H9 (cell line): Measurements from ENCODE around the gene SYT9. TPM values are rescaled to one million over a fixed set of nuclear protein-coding genes. Genes with fewer than 3 reads are reported as not detected.

Experiments
- DNase-seq: peaks from one replicate; pipeline ENCODE4 v3.0.0-alpha.2; 2017
- H2AFZ ChIP-seq: one replicate; pipeline ENCODE4 v1.6.1; 2013; ENCODE audit warnings: mild to moderate bottlenecking, low read length, control low read depth, moderate library complexity
- H2AK5ac ChIP-seq: 2 replicates; pipeline ENCODE4 v1.6.1; 2013; ENCODE audit warnings: low read length, control low read depth, mixed read lengths; ENCODE audit not compliant: insufficient read length
- H2BK120ac ChIP-seq: one replicate; pipeline ENCODE4 v1.6.1; 2013; ENCODE audit warnings: low read depth, mild to moderate bottlenecking, low read length, control low read depth, inconsistent platforms; ENCODE audit not compliant: poor library complexity, severe bottlenecking
- H2BK12ac ChIP-seq: 2 replicates; pipeline ENCODE4 v1.6.1; 2013; ENCODE audit warnings: low read length, control low read depth, mixed read lengths, low read depth; ENCODE audit not compliant: insufficient read length
- H2BK15ac ChIP-seq: 2 replicates; pipeline ENCODE4 v1.6.1; 2013; ENCODE audit warnings: low read depth, low read length, control low read depth
- H2BK20ac ChIP-seq: one replicate; pipeline ENCODE4 v1.6.1; 2013; ENCODE audit warnings: low read depth, mild to moderate bottlenecking, low read length, control low read depth, inconsistent platforms; ENCODE audit not compliant: poor library complexity, severe bottlenecking
- H2BK5ac ChIP-seq: 2 replicates; pipeline ENCODE4 v1.6.1; 2013; ENCODE audit warnings: low read length, control low read depth, mixed read lengths; ENCODE audit not compliant: insufficient read length
- H3K14ac ChIP-seq: 2 replicates; pipeline ENCODE4 v1.6.1; 2013; ENCODE audit warnings: low read length, control low read depth; ENCODE audit not compliant: insufficient read depth
- H3K18ac ChIP-seq: 2 replicates; pipeline ENCODE4 v1.6.1; 2013; ENCODE audit warnings: low read depth, mild to moderate bottlenecking, mixed read lengths, low read length, control low read depth; ENCODE audit not compliant: insufficient read length
- H3K23ac ChIP-seq: 2 replicates; pipeline ENCODE4 v1.6.1; 2013; ENCODE audit warnings: low read length, control low read depth, mixed read lengths, low read depth; ENCODE audit not compliant: insufficient read length
- H3K23me2 ChIP-seq: 2 replicates; pipeline ENCODE4 v1.6.1; 2013; ENCODE audit warnings: low read depth, mild to moderate bottlenecking, mixed read lengths, low read length, control low read depth; ENCODE audit not compliant: insufficient read length, poor library complexity, severe bottlenecking
- H3K27ac ChIP-seq: 2 replicates; pipeline ENCODE4 v1.5.1; 2013; ENCODE audit warnings: low read length, control low read depth, mixed read lengths, low read depth; ENCODE audit not compliant: insufficient read length
- H3K27me3 ChIP-seq: 2 replicates; pipeline ENCODE4 v1.6.1; 2013; ENCODE audit warnings: low read length, control low read depth, inconsistent platforms; ENCODE audit not compliant: insufficient read depth
- H3K4ac ChIP-seq: 2 replicates; pipeline ENCODE4 v1.6.1; 2013; ENCODE audit warnings: low read depth, mild to moderate bottlenecking, control low read depth, inconsistent platforms, low read length, moderate library complexity
- H3K4me1 ChIP-seq: 2 replicates; pipeline ENCODE4 v1.6.1; 2013; ENCODE audit warnings: low read length, control low read depth, inconsistent platforms; ENCODE audit not compliant: insufficient read depth
- H3K4me2 ChIP-seq: 2 replicates; pipeline ENCODE4 v1.6.1; 2013; ENCODE audit warnings: low read length, control low read depth, mixed read lengths; ENCODE audit not compliant: insufficient read length, insufficient read depth
- H3K56ac ChIP-seq: 2 replicates; pipeline ENCODE4 v1.6.1; 2013; ENCODE audit warnings: low read depth, mild to moderate bottlenecking, mixed read lengths, low read length, control low read depth; ENCODE audit not compliant: insufficient read length
- H3K79me1 ChIP-seq: 2 replicates; pipeline ENCODE4 v1.6.1; 2013; ENCODE audit warnings: low read depth, mild to moderate bottlenecking, moderate library complexity, low read length, control low read depth, inconsistent platforms; ENCODE audit not compliant: insufficient read depth, poor library complexity, severe bottlenecking
- H3K79me2 ChIP-seq: 2 replicates; pipeline ENCODE4 v1.6.1; 2013; ENCODE audit warnings: low read length, control low read depth, inconsistent platforms; ENCODE audit not compliant: insufficient read depth
- H3K9ac ChIP-seq: 2 replicates; pipeline ENCODE4 v1.6.1; 2013; ENCODE audit warnings: low read length, control low read depth, mixed read lengths; ENCODE audit not compliant: insufficient read length; ENCODE audit errors: extremely low read depth
- H3K9me3 ChIP-seq: one replicate; pipeline ENCODE4 v1.6.1; 2013; ENCODE audit warnings: low read depth, low read length, inconsistent platforms; ENCODE audit not compliant: control insufficient read depth
- H3T11ph ChIP-seq: one replicate; pipeline ENCODE4 v1.6.1; 2013; ENCODE audit warnings: mild to moderate bottlenecking, low read length, control low read depth, inconsistent platforms
- H4K20me1 ChIP-seq: one replicate; pipeline ENCODE4 v1.6.1; 2013; ENCODE audit not compliant: control insufficient read depth, insufficient read length, insufficient read depth
- H4K5ac ChIP-seq: 2 replicates; pipeline ENCODE4 v1.6.1; 2013; ENCODE audit warnings: low read depth, mild to moderate bottlenecking, mixed read lengths, low read length, control low read depth; ENCODE audit not compliant: insufficient read length
- H4K8ac ChIP-seq: replicated peaks from 2 replicates; pipeline ENCODE4 v1.6.1; 2013; ENCODE audit warnings: low read length, control low read depth, mixed read lengths, low read depth; ENCODE audit not compliant: insufficient read length
- H4K91ac ChIP-seq: 2 replicates; pipeline ENCODE4 v1.6.1; 2013; ENCODE audit warnings: low read depth, mild to moderate bottlenecking, moderate library complexity, mixed read lengths, low read length, control low read depth; ENCODE audit not compliant: insufficient read length
- H3K27ac Mint-ChIP-seq, 3 experiments: 2 replicates in 2 of 3; 3 replicates in 1 of 3; pipeline ENCODE4 v1.8.0; 2020 to 2021; ENCODE audit warnings: mixed read lengths in 3 of 3, mild to moderate bottlenecking in 1 of 3, moderate library complexity in 1 of 3
- H3K27me3 Mint-ChIP-seq: 2 replicates; pipeline ENCODE4 v1.8.0; 2021; ENCODE audit warnings: low read depth, mild to moderate bottlenecking, moderate library complexity, mixed read lengths
- H3K36me3 Mint-ChIP-seq, 3 experiments: 2 replicates in 2 of 3; 3 replicates in 1 of 3; pipeline ENCODE4 v1.8.0; 2020 to 2021; ENCODE audit warnings: low read depth in 3 of 3, mixed read lengths in 3 of 3; ENCODE audit not compliant: insufficient read depth in 1 of 3
- H3K4me1 Mint-ChIP-seq, 2 experiments: 2 replicates each; pipeline ENCODE4 v1.8.0; 2020; ENCODE audit warnings: mixed read lengths in 2 of 2
- H3K4me3 Mint-ChIP-seq, 2 experiments: 2 replicates in 1 of 2; 3 replicates in 1 of 2; pipeline ENCODE4 v1.8.0; 2020 to 2021; ENCODE audit warnings: mild to moderate bottlenecking in 2 of 2, mixed read lengths in 2 of 2, moderate library complexity in 1 of 2
- H3K9me3 Mint-ChIP-seq, 2 experiments: 2 replicates in 1 of 2; 3 replicates in 1 of 2; pipeline ENCODE4 v1.8.0; 2020; ENCODE audit warnings: mild to moderate bottlenecking in 2 of 2, mixed read lengths in 2 of 2, moderate library complexity in 1 of 2
- WGBS: extraction: QIAGEN DNeasy Blood & Tissue Kit; methylation state at CpG from one replicate; pipeline ENCODE4 v1.1.7; 2013; ENCODE audit warnings: missing lambda C conversion rate, low lambda C conversion rate, mixed read lengths; ENCODE audit not compliant: insufficient read length; ENCODE audit errors: extremely low coverage; 5-methylcytosine and 5-hydroxymethylcytosine counted together
- total RNA-seq: library from RNA; stranded (reverse); gene quantifications from 2 replicates; pipeline ENCODE4 v1.2.1, GENCODE V29; 2021
- TF ChIP-seq, protein P1 (sequence below): fragments of 200-600 bp; sonication (generic); conservative IDR thresholded peaks from 3 replicates; pipeline ENCODE4 v1.8.0; 2021; ENCODE audit warnings: antibody characterized with exemption, mild to moderate bottlenecking

Gene SYT9
- total RNA-seq, 1 experiment from 2014 or later = 0.63 TPM

DNA sequence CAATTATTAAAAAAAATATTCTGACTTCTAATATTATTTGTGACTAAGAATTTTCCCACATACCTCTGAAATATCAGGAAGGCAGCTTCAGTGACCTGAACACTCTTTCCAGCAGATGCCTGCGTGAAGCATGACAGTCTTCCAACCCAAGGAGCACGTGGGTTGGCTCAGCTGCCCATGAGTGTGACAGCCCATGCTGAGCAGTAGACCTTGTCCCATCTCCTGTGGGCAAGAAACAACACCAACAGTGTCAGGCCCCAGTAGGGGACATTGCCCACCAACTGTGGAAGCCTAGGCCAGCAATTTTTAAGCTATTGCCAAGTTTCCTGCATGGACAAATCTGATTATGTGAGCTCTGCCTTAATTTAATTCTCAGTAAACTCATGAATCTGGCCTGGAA, 167.2 kb downstream of the SYT9 start:
- no peaks in the 10 kb centered on the region for H3K9me3 ChIP-seq
- no peak overlapping the region for H2BK20ac ChIP-seq
- Mint-ChIP-seq H3K27me3 (no peaks in the 10 kb centered on the region; the same call in 1 of the 2 replicates), H3K9me3 (no peaks in the 10 kb centered on the region), H3K4me3 (no peak overlapping the region), H3K4me1 (peaks cover 29 to 34% of the 10 kb centered on the region in 2 experiments), H3K36me3 (no peaks in the 10 kb centered on the region; a peak in 1 of 7 replicates), H3K27ac (no peak overlapping the region)
- no peak overlapping the region for H3K23ac ChIP-seq
- no peak overlapping the region for H2AFZ ChIP-seq
- no peaks in the 10 kb centered on the region; the same call in 1 of the 2 replicates for H3K27me3 ChIP-seq
- TF ChIP-seq, protein P1, sequence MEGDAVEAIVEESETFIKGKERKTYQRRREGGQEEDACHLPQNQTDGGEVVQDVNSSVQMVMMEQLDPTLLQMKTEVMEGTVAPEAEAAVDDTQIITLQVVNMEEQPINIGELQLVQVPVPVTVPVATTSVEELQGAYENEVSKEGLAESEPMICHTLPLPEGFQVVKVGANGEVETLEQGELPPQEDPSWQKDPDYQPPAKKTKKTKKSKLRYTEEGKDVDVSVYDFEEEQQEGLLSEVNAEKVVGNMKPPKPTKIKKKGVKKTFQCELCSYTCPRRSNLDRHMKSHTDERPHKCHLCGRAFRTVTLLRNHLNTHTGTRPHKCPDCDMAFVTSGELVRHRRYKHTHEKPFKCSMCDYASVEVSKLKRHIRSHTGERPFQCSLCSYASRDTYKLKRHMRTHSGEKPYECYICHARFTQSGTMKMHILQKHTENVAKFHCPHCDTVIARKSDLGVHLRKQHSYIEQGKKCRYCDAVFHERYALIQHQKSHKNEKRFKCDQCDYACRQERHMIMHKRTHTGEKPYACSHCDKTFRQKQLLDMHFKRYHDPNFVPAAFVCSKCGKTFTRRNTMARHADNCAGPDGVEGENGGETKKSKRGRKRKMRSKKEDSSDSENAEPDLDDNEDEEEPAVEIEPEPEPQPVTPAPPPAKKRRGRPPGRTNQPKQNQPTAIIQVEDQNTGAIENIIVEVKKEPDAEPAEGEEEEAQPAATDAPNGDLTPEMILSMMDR = no peak
- no CpG with 5 or more reads among the region's 2 CpGs for WGBS
- no peak overlapping the region for H3K14ac ChIP-seq
- DNase-seq = no peak
- H3K79me2 ChIP-seq = no peaks in the 10 kb centered on the region
- no peak overlapping the region for H2BK120ac ChIP-seq
- H3K23me2 ChIP-seq = no peaks in the 10 kb centered on the region
- H3K4ac ChIP-seq = no peak overlapping the region
- no peak overlapping the region for H3K18ac ChIP-seq
- no peak overlapping the region for H4K5ac ChIP-seq
- H3K27ac ChIP-seq = no peak overlapping the region
- no peak overlapping the region for H4K8ac ChIP-seq
- H3K9ac ChIP-seq = no peak overlapping the region
- no peak overlapping the region for H2BK12ac ChIP-seq
- no peak overlapping the region for H3K4me2 ChIP-seq
- H2AK5ac ChIP-seq = no peak overlapping the region
- no peaks in the 10 kb centered on the region for H3K79me1 ChIP-seq
- no peak overlapping the region for H3K56ac ChIP-seq
- H4K20me1 ChIP-seq = no peaks in the 10 kb centered on the region
- no peak overlapping the region for H3T11ph ChIP-seq
- H3K4me1 ChIP-seq = peaks cover 15% of the 10 kb centered on the region; the same call in 1 of the 2 replicates
- no peak overlapping the region for H4K91ac ChIP-seq
- no peak overlapping the region for H2BK15ac ChIP-seq
- no peak overlapping the region for H2BK5ac ChIP-seq
